Spleen (tissue), 7 donors: ENCODE data around the gene IL36RN.

ENCODE experiments used
- POLR2A ChIP-seq, 3 donors: fragments of 450-650 bp; IDR thresholded peaks; one replicate each; pipeline ENCODE4 v1.5.1; 2017; ENCODE audit warnings: antibody characterized with exemption in 3 of 3, mild to moderate bottlenecking in 1 of 3
- POLR2AphosphoS5 ChIP-seq, 3 donors: sonication (generic); formaldehyde crosslinking; IDR thresholded peaks; one replicate each; pipeline ENCODE4 v1.5.1; 2017; ENCODE audit warnings: antibody characterized with exemption in 3 of 3
- TF ChIP-seq, protein P1 (sequence below), 11 experiments: fragments of 200-600 bp in 7 of 11; fragments of 450-650 bp in 4 of 11; sonication (generic) in 4 of 11; IDR thresholded peaks in 8 of 11; conservative IDR thresholded peaks in 3 of 11; 1 replicate in 7 of 11; 2 replicates in 4 of 11; pipeline versions ENCODE4 v1.4.0 to v1.8.0; 2016 to 2021; ENCODE audit warnings: antibody characterized with exemption in 11 of 11, inconsistent platforms in 4 of 11, mild to moderate bottlenecking in 1 of 11
- donor health status: DM: no; HTN: no; CAD: no; lungs with moderate emphysema.
- donor health status: DM: no; HTN: no; CAD: no.
- donor health status: DM: no; HTN: no; CAD: no.

DNA sequence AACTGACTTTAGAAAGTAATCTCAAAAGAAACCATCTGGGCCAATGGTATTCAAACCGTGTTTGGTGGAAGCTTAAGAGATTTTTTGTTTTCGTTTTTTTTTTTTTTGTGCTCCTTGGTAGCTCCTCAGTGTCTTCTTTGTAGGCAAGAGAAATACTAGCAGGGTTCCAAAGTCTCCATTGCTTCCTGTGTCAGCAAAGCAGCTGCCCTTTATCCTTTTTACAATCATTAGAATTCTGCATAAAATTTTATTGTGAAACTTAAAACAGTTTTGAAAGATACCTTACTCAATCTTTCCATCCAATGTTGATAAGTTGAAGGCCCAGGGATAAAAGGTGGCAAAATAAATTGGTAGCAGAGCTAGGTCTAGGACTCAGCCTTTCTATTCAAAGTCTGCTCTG is 9.3 kb downstream of the IL36RN start:
- TF ChIP-seq, protein P1, sequence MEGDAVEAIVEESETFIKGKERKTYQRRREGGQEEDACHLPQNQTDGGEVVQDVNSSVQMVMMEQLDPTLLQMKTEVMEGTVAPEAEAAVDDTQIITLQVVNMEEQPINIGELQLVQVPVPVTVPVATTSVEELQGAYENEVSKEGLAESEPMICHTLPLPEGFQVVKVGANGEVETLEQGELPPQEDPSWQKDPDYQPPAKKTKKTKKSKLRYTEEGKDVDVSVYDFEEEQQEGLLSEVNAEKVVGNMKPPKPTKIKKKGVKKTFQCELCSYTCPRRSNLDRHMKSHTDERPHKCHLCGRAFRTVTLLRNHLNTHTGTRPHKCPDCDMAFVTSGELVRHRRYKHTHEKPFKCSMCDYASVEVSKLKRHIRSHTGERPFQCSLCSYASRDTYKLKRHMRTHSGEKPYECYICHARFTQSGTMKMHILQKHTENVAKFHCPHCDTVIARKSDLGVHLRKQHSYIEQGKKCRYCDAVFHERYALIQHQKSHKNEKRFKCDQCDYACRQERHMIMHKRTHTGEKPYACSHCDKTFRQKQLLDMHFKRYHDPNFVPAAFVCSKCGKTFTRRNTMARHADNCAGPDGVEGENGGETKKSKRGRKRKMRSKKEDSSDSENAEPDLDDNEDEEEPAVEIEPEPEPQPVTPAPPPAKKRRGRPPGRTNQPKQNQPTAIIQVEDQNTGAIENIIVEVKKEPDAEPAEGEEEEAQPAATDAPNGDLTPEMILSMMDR (IDR thresholded peaks at IDR 0.05 in 8 of 11, conservative IDR thresholded peaks at IDR 0.05 in 3 of 11), result no peak
- TF ChIP-seq POLR2A (IDR thresholded peaks at IDR 0.05) (no peak), POLR2AphosphoS5 (IDR thresholded peaks at IDR 0.05) (no peak)
